Measurements from ENCODE around the gene NEXN. TPM values are rescaled to one million over a fixed set of nuclear protein-coding genes. Genes with fewer than 3 reads are reported as not detected.

NEXN gene
- total RNA-seq, result 16.3 and 19.3 TPM in 2 replicates

GRCh38 chr1:77888081-77888780 lies at the start of gene NEXN:
Gene NEXN (plus strand): TSS chr1:77888624. CDS start chr1:77916107, 27,483 bp downstream.

DNA sequence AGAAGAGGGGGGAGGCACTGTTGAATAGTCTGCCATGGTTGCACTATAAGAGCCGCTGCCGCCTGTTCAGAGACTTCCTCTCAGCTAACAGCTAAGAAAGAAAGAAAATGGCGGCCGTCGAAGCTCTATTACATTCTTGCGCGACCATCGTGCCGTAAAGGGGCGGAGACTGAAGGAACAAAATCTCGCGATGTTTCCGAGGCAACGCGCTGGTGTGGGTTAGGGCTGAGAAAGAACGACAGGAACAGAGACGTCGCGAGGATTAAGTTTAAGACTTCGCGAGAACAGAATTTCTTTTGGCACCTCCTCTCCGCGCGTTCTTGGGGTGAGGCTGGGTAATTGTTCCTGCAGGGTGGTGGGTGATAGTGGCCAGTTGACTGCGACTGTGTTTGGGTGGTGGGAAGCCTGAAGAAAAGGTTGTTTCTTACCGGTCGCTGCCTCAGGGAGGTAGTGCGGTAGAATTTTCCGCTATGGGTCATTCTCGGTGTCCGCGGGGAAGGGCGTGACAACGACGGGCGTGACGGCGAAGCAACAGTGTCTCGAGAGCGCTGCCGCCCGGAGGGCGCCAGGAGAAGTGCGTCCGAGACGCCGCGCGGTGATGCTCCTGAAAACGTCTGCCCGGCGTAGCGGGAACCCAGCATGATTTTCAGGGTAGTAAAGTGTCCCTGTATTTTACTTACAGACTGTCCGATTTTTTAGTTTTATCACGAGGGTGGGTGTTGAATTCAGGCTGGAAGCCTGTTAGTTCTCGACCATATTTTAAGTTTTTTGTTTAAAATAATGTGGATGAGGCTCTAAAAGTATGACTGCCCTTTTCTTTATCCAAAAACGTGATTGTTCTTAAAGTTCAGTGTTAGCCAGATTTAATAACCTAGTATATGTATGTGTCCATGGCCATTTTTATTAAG lies 90.8 kb downstream of the NEXN start, which contains the start of gene FUBP1:
FUBP1 (minus strand) TSS at position 104 of the 908 bp plus-strand sequence; CDS start at position 36, 68 bp downstream.

Other genes starting within 250 kb of the NEXN start
- gene ZZZ3, start 206.0 kb upstream of the NEXN start, total RNA-seq, result 77.2 and 97.7 TPM in 2 replicates
- gene USP33, start 128.8 kb upstream of the NEXN start, total RNA-seq, result 79.0 and 87.9 TPM in 2 replicates
- 14.8 and 18.7 TPM in 2 replicates for gene MIGA1, start 109.0 kb upstream of the NEXN start, total RNA-seq
- gene FUBP1, start 90.4 kb downstream of the NEXN start, total RNA-seq, result 85.8 and 132 TPM in 2 replicates
- 73.9 and 169 TPM in 2 replicates for gene DNAJB4, start 116.3 kb downstream of the NEXN start, total RNA-seq
- 0.30 and 1.2 TPM in 2 replicates for gene GIPC2, start 157.3 kb downstream of the NEXN start, total RNA-seq